SU-DHL-6 (cell line): ENCODE data around the gene MTX1.
"Not testable (repeated sequence)": the region's sequence is repeated elsewhere in the genome, so short reads cannot be mapped to it uniquely, and the experiment has no call there.

ENCODE experiments used
- CTCF ChIP-seq: fragments of 200-600 bp; sonication (generic); IDR thresholded peaks from one replicate; pipeline ENCODE4 v1.5.1; 2017; ENCODE audit warnings: antibody characterized with exemption, mild to moderate bottlenecking, low read length, moderate library complexity; ENCODE audit not compliant: insufficient read depth, poor library complexity, severe bottlenecking
- EZH2phosphoT487 ChIP-seq: fragments of 200-600 bp; sonication (generic), shearing (Covaris generic); conservative IDR thresholded peaks from 2 replicates; pipeline ENCODE4 v1.6.1; 2018; ENCODE audit warnings: mild to moderate bottlenecking, antibody characterized with exemption, low read length, moderate library complexity, mixed read lengths

- not testable (repeated sequence) for TF ChIP-seq CTCF, EZH2phosphoT487
Measured at GRCh38 chr1:155231302-155231701, 22.8 kb downstream of the MTX1 start.
